Measurements from ENCODE around the gene PLEKHG4B.

- TF ChIP-seq CTCF (IDR thresholded peaks at IDR 0.05): no peak
- TF ChIP-seq POLR2A (IDR thresholded peaks at IDR 0.05): no peak
These were observed 13.2 kb upstream of the PLEKHG4B start for GRCh38 chr5:78805-79149.
